Activated CD4-positive, CD25-positive, alpha-beta regulatory T cell treated with anti-CD3 and anti-CD28 coated beads, Interleukin-2, amount 50 U/mL, for 72 hours (primary cell): ENCODE data around the gene MACROD2.
"Not testable (repeated sequence)": the region's sequence is repeated elsewhere in the genome, so short reads cannot be mapped to it uniquely, and the experiment has no call there.

ENCODE experiments used
- DNase-seq: peaks from one replicate; pipeline ENCODE4 v3.0.0; 2021

MACROD2 gene

DNA sequence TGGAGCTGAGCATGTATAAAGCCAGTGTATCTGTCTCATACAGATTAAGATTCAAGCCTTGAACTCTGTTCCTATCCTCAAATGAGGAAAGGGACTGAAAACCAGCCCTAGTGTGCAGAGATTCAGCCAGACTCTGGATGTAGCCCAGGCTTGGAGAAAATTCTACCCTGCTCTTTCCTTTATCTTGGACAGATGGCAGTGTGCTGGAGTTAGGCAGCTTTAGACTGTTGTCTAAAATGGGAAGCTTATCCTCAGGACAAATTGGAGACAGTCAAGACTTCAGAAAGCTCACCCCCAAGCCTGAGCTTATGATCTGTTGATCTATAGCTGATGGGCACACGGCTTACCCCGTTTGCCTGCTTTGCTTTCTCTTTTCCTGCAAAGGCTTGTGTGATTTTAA lies 1520.4 kb downstream of the MACROD2 start:
- no peak for DNase-seq

DNA sequence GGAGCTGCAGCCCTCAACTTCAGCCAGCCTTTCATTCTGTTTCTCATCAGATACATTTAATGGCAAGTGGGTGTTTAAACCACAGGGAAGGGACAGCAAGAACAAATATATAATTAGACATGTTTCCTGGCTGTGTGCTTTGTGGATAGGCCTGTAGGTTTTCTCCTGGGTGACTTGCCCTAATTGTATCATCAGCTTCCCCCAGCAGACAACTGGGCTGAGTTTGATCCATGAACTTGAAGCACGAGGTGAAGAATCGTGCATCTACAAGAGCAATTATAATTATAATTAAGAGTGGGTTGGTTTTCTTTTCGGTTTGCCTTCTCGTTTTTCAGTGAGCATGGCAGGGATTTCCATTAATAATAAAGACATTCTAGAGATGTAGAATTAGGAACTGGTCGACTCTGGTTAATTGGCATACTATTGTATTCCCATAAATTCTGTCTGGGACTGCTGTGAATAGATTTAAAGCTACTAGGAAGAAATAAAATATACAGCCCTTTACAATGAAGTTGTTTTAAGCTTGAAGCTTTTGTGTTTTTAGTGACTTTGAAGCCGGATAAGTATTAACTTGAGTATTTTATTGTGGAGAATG lies 1525.7 kb downstream of the MACROD2 start:
- DNase-seq = no peak

DNA sequence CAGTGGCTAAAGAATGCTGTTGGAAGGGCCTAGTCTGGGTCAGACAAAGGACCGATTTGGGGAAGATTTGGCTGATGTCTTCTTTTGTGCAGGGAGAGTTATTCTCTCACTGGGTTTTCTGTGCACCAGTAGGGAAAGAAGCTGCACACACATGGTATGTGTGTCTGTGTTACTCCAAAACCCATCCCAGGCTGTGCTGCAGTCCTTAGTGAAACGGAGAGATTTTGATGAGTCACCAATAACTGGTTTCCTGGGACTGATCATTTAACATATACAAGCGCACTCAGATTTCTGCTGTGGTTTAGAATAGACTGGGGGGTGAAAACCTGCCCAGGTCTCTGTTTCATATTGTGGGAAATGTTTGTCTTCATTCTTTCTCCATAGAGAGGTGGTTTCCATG lies 1528.1 kb downstream of the MACROD2 start:
- DNase-seq = no peak

DNA sequence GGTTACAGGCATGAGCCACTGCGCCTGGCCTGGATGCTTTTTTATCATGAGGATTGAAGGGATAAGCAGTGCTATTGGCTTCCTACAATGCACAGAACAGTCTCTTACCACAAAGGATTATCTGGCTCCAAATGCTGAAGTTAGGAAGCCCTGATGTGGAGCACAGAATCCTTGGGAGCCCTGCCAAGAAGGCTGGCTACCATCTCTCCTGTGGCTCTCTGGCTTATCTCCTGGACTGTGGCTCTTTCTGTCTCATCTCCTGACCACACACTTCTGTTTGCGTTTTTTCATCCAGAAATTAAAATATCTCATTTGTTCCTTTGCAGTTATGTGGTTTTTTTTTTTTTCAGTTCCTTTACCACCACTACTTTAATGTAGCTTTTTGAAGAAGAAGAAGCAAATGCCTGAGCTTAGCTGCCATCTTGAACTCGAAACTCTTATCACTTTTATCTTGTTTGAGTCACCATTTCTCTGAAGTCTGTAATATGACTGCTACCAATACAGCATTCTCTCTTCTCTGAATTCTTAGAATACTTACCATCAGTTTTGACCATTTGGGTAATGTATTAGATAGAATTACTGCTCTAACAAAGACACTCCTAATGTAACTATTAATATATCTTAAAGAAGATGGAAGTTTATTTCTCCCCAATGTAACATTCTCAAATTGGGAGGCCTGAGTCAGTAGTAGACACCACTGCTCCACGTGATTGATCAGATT lies 1533.2 kb downstream of the MACROD2 start:
- no peak for DNase-seq

DNA sequence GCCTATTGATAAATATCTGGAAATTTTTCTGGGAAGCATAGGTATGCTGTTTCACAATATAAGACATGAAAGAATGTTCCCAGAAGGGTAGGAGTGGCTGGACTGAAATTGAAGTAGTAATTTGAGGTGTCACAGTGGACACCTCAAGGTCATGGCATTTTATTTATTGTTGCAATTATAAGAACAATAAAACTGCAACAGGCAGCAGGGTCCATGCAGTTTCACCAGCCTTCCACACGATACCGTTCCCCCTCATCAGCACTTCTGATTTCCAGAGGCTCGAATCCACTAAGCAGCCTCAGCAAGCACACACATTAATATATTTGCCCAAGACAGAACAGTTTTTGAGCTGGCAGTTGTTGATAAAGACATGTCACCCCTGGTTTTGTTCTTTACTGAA lies 1540.5 kb downstream of the MACROD2 start:
- no peak for DNase-seq

DNA sequence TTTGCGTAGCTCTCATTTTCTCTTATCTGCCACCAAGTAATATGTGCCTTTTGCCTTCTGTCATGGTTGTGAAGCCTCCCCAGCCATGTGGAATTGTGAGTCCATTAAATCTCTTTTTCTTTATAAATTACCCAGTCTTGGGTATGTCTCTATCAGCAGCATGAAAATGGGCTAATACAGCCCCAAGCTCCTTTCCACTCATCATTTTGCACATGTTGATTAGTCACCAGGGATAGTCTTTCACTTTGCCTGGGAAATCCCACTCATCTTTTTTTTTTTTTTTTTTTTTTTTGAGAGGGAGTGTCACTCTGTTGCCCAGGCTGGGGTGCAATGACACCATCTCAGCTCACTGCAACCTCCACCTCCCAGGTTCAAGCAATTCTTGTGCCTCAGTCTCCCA lies 1541.9 kb downstream of the MACROD2 start:
- not testable (repeated sequence) for DNase-seq

DNA sequence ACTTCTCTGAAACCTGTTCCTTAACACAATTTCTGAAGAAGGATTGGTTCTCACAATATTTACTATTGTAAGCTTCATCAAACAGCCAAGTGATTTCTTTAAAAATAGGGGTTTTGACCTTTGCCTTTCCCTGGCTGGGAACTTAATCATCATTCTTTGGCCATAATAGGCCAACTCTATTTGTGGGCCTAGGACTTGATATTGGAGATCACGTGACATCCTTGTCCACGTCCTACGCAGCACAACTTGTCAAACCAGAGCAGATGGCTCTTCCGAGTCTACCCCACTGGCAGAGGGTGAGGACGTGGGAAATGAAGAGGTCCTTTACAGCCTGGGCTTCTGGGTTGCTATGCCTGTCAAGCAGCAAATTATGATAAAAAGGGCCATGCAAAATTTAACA lies 1547.3 kb downstream of the MACROD2 start:
- no peak for DNase-seq

DNA sequence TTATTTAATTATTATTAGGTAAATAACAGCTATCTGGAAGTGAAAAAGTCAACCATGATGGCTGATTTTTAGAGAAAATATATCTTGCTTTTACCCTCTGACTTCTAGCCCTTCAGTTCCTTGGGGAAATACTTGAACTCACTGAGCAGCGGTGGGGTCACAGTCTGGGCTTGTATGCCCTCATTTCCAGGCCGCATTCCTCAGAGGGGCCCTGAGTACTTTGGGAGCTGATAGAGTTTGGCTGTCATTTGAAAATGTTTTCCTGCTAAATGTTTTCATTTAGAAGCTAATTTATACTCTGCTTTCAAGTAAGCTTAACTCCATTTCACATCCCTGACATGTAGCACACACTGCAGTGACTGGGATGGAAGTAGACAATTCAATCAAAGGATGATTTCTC lies 1549.4 kb downstream of the MACROD2 start:
- no peak for DNase-seq

DNA sequence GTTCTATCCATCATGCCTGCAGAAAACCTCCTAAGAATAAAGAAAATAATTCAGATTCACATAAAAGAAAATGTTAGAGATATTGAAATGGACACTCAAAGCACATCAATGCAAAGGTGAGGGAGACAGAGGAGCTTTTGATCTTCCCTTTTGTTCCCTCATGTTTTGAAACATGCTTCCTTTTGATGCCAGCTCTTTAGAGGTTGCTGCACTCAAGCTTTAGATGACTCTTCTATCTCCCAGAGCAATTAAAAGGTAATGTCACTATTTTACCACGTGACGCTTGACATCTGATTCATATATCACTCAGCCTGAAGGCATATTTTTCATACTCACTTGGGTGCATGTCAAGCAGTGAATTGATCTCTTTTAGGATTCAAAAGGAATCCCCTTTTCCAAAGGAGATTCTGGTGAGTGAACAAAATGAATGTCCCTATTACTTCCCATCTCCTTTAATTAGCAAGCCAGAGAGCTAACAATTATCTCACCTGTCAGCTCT lies 1551.3 kb downstream of the MACROD2 start:
- no peak for DNase-seq

DNA sequence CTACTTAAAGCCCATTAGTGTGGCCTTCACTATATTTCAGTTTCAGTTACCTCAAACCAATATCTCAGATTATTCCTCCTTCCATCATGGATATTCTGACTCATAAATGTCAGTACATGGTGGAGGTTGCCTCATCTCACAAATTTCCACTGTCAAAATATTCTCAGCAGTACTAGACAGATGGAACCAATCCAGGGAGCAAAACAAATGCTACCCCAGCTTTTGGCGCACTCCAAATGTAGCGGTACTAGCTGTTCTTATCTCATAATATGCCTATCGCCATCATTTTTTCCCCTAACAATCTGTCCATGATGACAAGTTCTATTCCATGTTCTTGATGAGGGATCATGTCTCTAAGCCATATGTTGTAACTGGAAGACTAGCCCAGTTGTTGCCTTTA lies 1551.8 kb downstream of the MACROD2 start:
- DNase-seq = no peak

DNA sequence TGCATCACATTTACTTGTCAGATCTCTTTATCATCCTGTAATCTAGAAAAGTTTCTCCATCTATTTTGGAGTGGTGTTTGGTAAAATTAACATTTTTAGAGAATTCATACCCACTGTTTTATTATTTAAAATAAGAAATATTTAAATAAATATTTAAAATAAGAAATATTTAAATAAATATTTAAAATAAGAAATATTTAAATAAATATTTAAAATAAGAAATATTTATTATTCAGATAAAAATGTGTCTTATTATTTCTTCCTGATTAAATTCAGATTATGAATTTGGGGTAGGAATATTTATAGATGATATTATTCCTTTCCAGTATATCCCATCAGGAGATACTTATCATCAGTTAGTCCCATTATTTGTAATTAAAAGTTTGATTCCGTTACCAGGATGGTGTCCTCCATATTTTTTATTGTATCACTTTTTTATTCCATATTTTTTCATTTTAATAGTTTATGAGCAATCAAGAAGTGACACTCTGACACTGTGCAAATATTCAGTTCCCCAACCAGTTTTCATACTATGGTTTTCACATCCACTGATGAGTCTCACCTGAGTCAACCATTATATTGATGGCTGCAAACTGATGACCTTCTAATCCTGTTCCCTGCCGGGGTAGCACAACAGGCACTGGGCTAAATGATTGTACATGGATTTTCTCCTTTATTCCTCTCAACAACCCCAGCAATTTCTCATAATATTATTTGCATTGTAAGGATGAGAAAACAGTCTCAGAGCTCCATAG lies 1555.0 kb downstream of the MACROD2 start:
- DNase-seq = no peak

DNA sequence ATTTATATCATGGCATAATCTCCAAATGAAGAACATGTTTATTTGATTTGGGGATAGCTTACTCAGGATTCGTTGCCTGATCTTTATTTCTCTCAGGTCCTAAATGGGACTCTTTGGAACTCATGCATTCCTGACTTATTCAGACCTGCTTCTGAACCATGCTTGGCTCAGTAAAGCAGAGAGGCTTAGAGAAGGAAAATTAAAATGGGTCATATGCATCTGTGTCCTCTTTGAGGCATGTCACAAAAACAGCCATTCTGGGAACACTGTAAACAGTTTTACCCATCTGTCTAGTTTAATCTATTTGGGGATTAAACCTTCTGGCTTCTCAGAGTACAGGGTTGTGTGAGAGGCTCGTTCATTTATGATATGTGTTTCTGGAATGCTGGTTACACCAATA lies 1560.6 kb downstream of the MACROD2 start:
- DNase-seq = no peak

DNA sequence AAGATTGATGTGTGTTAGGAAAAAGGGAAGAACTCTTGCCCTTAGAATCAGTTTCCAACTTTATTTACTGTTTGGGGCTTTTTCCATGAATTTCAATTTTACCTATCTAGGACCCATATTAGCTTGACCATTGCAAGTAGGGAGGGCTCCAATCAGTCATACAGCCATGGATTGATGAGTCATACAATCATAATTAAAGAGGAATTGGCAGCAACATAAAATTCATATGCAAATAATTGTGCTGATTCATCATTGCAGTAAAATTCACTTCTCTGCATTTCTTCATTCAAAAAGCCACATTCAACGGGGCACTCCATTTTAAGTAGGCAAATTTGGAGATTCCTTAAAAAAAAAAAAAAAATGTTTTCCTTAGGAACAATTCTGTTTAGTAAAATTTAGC lies 1561.6 kb downstream of the MACROD2 start:
- DNase-seq = no peak

DNA sequence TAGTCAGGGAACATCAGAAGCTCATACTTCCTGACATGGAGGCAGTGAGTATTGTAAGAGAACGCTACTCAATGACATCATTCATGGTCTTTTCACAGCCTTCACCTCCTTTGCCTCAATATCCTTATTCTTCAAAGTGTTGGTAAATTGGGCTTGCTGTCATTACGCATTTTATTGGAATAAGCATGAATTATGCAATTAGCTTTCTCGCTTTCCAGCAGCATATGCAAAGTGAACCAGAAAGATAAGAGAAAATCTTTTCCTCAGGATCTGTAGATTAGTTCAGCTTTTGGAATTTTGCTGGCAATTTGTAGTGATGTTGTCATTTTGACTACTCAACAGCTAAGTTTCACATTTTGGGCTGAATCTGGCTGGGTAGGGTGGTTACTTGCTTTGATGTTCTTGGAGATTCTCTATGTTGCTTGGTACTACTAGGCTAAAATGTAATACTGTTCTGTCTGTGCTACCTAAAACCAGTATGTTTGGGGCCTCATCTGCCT lies 1565.8 kb downstream of the MACROD2 start:
- DNase-seq = no peak

DNA sequence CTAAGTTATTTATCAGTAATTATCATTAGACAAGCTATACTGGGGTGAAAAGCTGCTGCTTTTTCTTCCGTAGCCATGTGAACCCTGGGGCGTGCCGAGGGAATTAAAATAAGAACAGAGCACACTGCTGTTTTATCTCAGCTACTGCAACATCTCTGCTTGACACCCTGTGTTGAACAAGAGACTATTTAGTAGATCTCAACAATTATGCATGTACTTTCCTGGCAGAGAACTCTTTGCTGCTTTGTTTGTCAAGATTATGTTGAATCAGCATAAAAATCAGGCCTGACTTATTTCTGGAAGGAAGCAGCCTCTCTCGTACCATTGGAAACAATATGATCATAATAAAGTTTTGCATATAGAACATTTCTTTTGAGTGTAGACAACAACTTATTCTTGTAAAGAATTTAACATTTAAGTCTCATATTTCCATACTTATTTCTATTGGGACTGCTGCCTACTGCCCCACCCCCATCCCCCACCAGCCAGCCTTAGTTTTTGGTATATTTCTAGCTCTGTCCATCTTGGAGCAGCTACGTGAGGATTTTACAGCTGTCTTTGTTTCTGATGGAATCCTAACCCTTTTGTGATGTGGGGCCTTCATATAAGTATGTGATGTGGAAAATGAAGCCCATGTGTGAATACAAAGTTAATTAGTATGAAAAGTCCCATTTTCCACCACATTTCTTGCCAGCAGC lies 1566.5 kb downstream of the MACROD2 start:
- DNase-seq = no peak

DNA sequence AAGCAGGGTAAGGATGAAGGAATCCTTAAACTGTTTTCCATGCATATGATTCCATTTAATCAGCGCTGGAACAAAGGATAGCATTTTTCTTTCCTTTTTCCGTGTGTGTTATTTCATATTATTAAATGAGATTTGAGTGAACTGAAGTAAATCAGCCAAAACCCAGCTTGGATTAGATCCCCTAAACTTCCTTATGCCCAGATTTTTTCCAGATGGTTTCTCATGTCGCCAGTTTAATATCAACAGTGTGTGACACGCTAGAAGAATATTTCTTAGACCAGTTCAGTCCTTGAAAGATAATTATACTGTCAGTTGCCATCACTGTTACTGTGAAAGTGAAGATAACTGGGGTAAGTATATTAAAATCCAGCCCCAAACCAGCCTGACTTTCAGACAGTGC lies 1568.5 kb downstream of the MACROD2 start:
- no peak for DNase-seq

DNA sequence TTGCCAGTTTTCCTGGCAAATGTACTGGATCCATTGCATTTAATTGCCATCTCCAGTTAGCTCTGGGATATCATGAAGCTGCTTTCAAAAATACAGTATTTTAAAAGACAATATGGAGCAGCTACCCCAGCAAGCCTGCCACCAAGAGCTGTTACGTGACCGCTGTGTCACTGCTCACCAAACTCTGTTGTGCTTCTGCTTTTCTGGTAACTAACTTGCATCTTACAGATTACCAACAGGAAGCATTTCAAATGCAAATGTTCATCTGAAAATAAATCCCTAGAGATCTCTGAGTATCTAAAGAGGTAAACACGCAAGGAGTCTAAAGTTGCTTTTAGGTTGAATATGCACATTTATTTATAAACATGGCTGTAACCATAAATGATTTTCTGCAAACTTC lies 1569.7 kb downstream of the MACROD2 start:
- DNase-seq = no peak

DNA sequence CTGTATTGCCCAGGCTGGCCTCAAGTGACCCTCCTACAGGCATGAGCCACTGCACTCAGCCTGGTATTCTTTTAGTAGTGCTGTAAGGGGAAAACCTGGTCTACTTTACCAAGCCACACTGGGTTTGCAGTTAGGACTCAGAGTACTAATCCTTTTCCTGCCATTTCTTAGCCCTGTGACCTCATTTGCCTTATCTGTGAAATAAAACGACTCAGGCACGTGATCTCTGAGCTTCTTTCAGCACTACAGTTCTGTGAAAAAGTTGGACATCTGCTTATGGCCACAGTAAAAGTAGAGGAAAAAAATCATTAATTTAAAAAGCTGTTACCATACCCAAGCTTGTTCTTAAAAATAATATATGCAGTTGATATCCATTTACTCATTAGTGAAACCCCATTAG lies 1570.5 kb downstream of the MACROD2 start:
- DNase-seq = no peak

DNA sequence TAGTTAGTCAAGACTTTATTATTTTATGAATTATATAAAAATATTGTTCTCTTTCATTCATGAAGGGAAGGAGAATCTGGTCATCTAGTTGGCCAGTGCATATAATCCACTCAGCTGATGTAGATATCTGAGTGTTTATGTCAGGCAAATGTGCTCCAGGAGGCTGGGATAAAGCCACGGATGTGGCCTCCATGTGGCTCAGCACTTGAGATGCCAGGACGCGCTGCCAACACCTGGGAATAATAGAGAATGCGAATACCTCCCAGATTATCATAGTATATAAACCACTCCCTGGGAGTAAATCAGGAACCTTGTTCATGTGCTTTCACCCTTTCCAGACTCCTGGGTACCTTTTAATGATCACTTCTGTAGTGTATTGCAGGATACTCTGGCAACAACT lies 1571.9 kb downstream of the MACROD2 start:
- DNase-seq = no peak

DNA sequence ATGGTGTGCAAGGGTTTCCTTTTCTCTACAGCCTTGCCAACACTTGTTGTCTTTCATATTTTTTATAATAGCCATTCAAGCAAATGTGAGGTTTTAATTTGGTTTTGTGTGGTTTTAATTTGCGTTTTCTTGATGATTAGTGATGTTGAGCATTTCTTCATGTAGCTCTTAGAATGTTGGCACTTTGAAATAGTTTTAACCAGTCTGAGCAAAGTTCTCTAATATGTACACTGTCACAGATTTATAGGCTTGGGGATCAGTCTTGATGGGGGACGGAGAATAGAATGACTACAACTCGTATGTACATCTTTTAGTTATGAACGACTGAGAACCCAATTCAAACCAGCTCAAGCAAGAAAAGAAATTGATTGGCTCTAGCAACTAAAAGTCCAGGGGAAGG lies 1574.8 kb downstream of the MACROD2 start:
- DNase-seq = no peak

DNA sequence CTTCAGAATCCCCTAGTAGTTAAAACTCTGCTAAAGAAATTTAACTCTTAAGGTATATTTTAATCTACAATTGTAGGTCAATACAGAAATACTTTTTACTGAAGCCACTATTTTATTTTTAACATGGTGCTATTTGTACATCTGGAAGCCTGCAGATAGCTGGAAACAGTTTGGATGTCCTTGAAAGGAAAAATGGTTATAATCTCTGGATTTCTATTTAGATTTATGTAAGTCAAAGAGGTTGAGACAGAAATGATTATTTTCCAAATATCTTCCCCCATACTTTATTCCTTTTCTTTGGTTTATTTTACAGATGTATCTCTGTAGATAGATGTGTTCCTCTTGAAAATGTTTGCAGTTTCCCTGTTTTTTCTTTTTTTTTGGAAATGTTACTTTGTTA lies 1575.7 kb downstream of the MACROD2 start:
- DNase-seq = no peak

DNA sequence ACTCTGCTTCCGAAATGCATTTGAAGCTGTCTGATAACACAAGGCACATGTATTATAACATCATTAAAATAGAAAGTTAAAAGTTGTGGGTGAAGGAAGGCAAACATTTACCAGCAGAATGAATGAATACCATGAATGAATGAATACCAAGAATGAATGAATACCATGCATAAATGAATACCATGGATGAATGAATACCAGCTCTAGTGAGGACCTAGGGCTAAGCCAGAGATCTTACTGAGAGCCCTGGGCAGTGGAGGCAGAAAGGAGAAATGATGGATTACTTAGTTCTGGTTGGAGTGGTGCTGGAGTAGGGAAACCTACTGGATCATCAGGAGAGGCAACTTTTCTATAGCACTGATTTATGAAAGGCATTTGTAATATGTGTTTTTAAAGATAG lies 1579.9 kb downstream of the MACROD2 start:
- no peak for DNase-seq

DNA sequence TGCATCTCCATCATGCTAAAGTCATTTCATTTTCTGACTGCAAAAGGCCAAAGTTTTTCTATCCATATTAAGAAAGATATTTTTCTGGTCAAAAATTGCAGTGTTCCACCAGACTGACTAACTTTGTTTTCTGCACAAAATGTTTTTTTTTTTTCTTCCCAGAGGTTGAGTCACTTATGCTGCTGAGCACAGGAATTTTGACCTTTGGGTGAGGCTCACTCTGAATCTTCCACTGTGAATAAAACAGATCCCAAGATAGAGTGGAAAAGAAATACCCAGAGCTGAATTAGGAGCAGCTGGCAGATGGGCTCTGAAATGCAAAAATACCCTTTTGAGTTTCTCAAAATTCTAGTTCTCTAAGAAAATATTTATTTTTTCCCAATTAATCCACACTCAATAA lies 1581.1 kb downstream of the MACROD2 start:
- no peak for DNase-seq
